M059J (cell line): ENCODE measurements around the gene OR51G1. TPM values are rescaled to one million over a fixed set of nuclear protein-coding genes. Genes with fewer than 3 reads are reported as not detected.
"Not testable (repeated sequence)": the region's sequence is repeated elsewhere in the genome, so short reads cannot be mapped to it uniquely, and the experiment has no call there.

Source experiments
- DNase-seq: peaks from one replicate; pipeline ENCODE4 v3.0.0-alpha.2; 2012; ENCODE audit warnings: low read depth
- total RNA-seq: library from RNA; depleted of rRNA; stranded (reverse); fragments of >200 nt; shearing (Covaris generic); gene quantifications from 2 replicates; pipeline ENCODE4 v1.2.3, GENCODE V29; 2014; rRNA removed

The OR51G1 gene
- total RNA-seq, result not detected in 2 replicates

- DNase-seq, result no peak
Measured at GRCh38 chr11:4924239-4924638, at the start of gene OR51G1. TSS of gene OR51G1 (minus strand) at chr11:4924339. CDS start at chr11:4924339, 0 bp downstream.

GRCh38 chr11:4962816-4963215 lies 38.7 kb upstream of the OR51G1 start:
- DNase-seq, result no peak

GRCh38 chr11:4960877-4961276 lies 36.7 kb upstream of the OR51G1 start:
- DNase-seq, result no peak

GRCh38 chr11:4957396-4957795 lies 33.3 kb upstream of the OR51G1 start:
- DNase-seq, result no peak

GRCh38 chr11:4955613-4956012 lies 31.5 kb upstream of the OR51G1 start, which contains the start of gene OR51A2:
TSS of gene OR51A2 (minus strand) at chr11:4955713. CDS start at chr11:4955713, 0 bp downstream.
- DNase-seq, result not testable (repeated sequence)

GRCh38 chr11:4947505-4947904 lies 23.4 kb upstream of the OR51G1 start, which contains the start of gene OR51A4:
TSS of gene OR51A4 (minus strand) at chr11:4947605. CDS start at chr11:4947100, 505 bp downstream.
- no peak for DNase-seq

- DNase-seq, result no peak
Measured at GRCh38 chr11:4936745-4937144, 12.6 kb upstream of the OR51G1 start.

GRCh38 chr11:4932751-4933150 lies 8.6 kb upstream of the OR51G1 start:
- DNase-seq, result no peak

- DNase-seq, result no peak
Measured at GRCh38 chr11:4926608-4927007, 2.5 kb upstream of the OR51G1 start.

- DNase-seq, result no peak
Measured at GRCh38 chr11:4922304-4922703, 1.8 kb downstream of the OR51G1 start.

GRCh38 chr11:4921796-4922195 lies 2.3 kb downstream of the OR51G1 start:
- no peak for DNase-seq

- DNase-seq, result no peak
Measured at GRCh38 chr11:4919250-4919649, 4.9 kb downstream of the OR51G1 start, which contains the start of gene OR51G2. TSS of gene OR51G2 (minus strand) at chr11:4919350. CDS start at chr11:4915663, 3,687 bp downstream.

GRCh38 chr11:4916581-4916980 lies 7.6 kb downstream of the OR51G1 start:
- DNase-seq, result no peak

- no peak for DNase-seq
Measured at GRCh38 chr11:4903484-4903883, 20.7 kb downstream of the OR51G1 start, which contains the start of gene OR51A7. TSS of gene OR51A7 (plus strand) at chr11:4903783. CDS start at chr11:4907370, 3,587 bp downstream.

GRCh38 chr11:4891996-4892640 lies 32.0 kb downstream of the OR51G1 start:
- DNase-seq, result peak; percentile 93

- DNase-seq, result peak; percentile 3
Measured at GRCh38 chr11:4890279-4890678, 33.9 kb downstream of the OR51G1 start.

- DNase-seq, result no peak
Measured at GRCh38 chr11:4887591-4887990, 36.5 kb downstream of the OR51G1 start.

GRCh38 chr11:4886186-4886585 lies 38.0 kb downstream of the OR51G1 start:
- DNase-seq, result no peak

GRCh38 chr11:4884361-4884760 lies 39.8 kb downstream of the OR51G1 start:
- DNase-seq, result no peak

GRCh38 chr11:4882543-4882942 lies 41.6 kb downstream of the OR51G1 start:
- DNase-seq, result no peak

- no peak for DNase-seq
Measured at GRCh38 chr11:4881860-4882500, 42.2 kb downstream of the OR51G1 start, which contains the start of gene OR51T1. TSS of gene OR51T1 (plus strand) at chr11:4881900. CDS start at chr11:4881900, 0 bp downstream.

GRCh38 chr11:4881188-4881587 lies 43.0 kb downstream of the OR51G1 start:
- no peak for DNase-seq
